ENCODE data around the gene GATAD2B. TPM values are rescaled to one million over a fixed set of nuclear protein-coding genes. Genes with fewer than 3 reads are reported as not detected.
"Not testable (repeated sequence)": the region's sequence is repeated elsewhere in the genome, so short reads cannot be mapped to it uniquely, and the experiment has no call there.

The GATAD2B gene
- polyA plus RNA-seq, 1 experiment: 3.6 TPM

- POLR2A ChIA-PET: no interaction called here
These were observed 6.5 kb downstream of the GATAD2B start for GRCh38 chr1:153916297-153916696.

GRCh38 chr1:153912349-153912748 is 10.4 kb downstream of the GATAD2B start:
- DNase-seq (ENCODE audit: low read depth): no peak
- H3K36me3 ChIP-seq (ENCODE audit: control insufficient read depth, insufficient read depth, low read length): no peaks in the 10 kb centered on the region; the same call in 1 of the 2 replicates
- H3K4me3 ChIP-seq (ENCODE audit: low read depth, low read length): no peak overlapping the region
- no peaks in the 10 kb centered on the region for H3K27me3 ChIP-seq (ENCODE audit: control insufficient read depth, insufficient read depth, low read length)
- no peak for TF ChIP-seq CTCF (IDR thresholded peaks at IDR 0.05; ENCODE audit: insufficient read depth, low read depth, low read length)
- ChIA-PET CTCF (interaction anchor here (0.6 to 3.3 kb wide), 2 partner anchors 8 to 70 kb away, joined by 3 to 15 read pairs; no protein-coding TSS in a partner anchor), POLR2A (no interaction called here)

More at GRCh38 chr1:153916297-153916696, 6.5 kb downstream of the GATAD2B start:
- Histone ChIP-seq H3K36me3 (ENCODE audit: control insufficient read depth, insufficient read depth, low read length) (no peaks in the 10 kb centered on the region; the same call in 1 of the 2 replicates), H3K4me3 (ENCODE audit: low read depth, low read length) (no peak overlapping the region), H3K27me3 (ENCODE audit: control insufficient read depth, insufficient read depth, low read length) (no peaks in the 10 kb centered on the region)
- CTCF ChIA-PET: interaction anchor here (0.6 kb wide), 1 partner anchor 12 kb away, joined by 3 read pairs; no protein-coding TSS in a partner anchor
- DNase-seq (ENCODE audit: low read depth): no peak
- no peak for TF ChIP-seq CTCF (IDR thresholded peaks at IDR 0.05; ENCODE audit: insufficient read depth, low read depth, low read length)

- CTCF ChIA-PET: interaction anchor here (0.7 to 3.3 kb wide), 2 partner anchors 10 to 14 kb away, joined by 3 to 15 read pairs; no protein-coding TSS in a partner anchor
- H3K27me3 ChIP-seq (ENCODE audit: control insufficient read depth, insufficient read depth, low read length); DNase-seq (ENCODE audit: low read depth); H3K36me3 ChIP-seq (ENCODE audit: control insufficient read depth, insufficient read depth, low read length); H3K4me3 ChIP-seq (ENCODE audit: low read depth, low read length); POLR2A ChIA-PET: not testable (repeated sequence)
These were observed 12.2 kb downstream of the GATAD2B start for GRCh38 chr1:153910560-153910959.

- DNase-seq (ENCODE audit: low read depth): no peak
- Histone ChIP-seq H3K4me3 (ENCODE audit: low read depth, low read length) (no peak overlapping the region), H3K36me3 (ENCODE audit: control insufficient read depth, insufficient read depth, low read length) (no peaks in the 10 kb centered on the region; the same call in 1 of the 2 replicates), H3K27me3 (ENCODE audit: control insufficient read depth, insufficient read depth, low read length) (no peaks in the 10 kb centered on the region)
- CTCF ChIA-PET: interaction anchor here (0.7 kb wide), 1 partner anchor 99 kb away, joined by 5 read pairs; no protein-coding TSS in a partner anchor
- no peak for TF ChIP-seq CTCF (IDR thresholded peaks at IDR 0.05; ENCODE audit: insufficient read depth, low read depth, low read length)
- POLR2A ChIA-PET: no interaction called here
These were observed 14.7 kb downstream of the GATAD2B start for GRCh38 chr1:153908071-153908470.

- Histone ChIP-seq H3K36me3 (ENCODE audit: control insufficient read depth, insufficient read depth, low read length) (no peaks in the 10 kb centered on the region; the same call in 1 of the 2 replicates), H3K27me3 (ENCODE audit: control insufficient read depth, insufficient read depth, low read length) (no peaks in the 10 kb centered on the region), H3K4me3 (ENCODE audit: low read depth, low read length) (no peak overlapping the region)
- ChIA-PET CTCF (no interaction called here), POLR2A (no interaction called here)
- no peak for TF ChIP-seq CTCF (IDR thresholded peaks at IDR 0.05; ENCODE audit: insufficient read depth, low read depth, low read length)
- no peak for DNase-seq (ENCODE audit: low read depth)
These were observed 15.6 kb downstream of the GATAD2B start for GRCh38 chr1:153907134-153907533.

- TF ChIP-seq CTCF (IDR thresholded peaks at IDR 0.05; ENCODE audit: insufficient read depth, low read depth, low read length): no peak
- CTCF ChIA-PET: no interaction called here
- DNase-seq (ENCODE audit: low read depth): no peak
- Histone ChIP-seq H3K36me3 (ENCODE audit: control insufficient read depth, insufficient read depth, low read length) (no peaks in the 10 kb centered on the region; the same call in 1 of the 2 replicates), H3K27me3 (ENCODE audit: control insufficient read depth, insufficient read depth, low read length) (no peaks in the 10 kb centered on the region), H3K4me3 (ENCODE audit: low read depth, low read length) (no peak overlapping the region)
- POLR2A ChIA-PET: no interaction called here
These were observed 16.4 kb downstream of the GATAD2B start for GRCh38 chr1:153906396-153906795.

GRCh38 chr1:153905908-153906307 is 16.9 kb downstream of the GATAD2B start:
- DNase-seq (ENCODE audit: low read depth); H3K4me3 ChIP-seq (ENCODE audit: low read depth, low read length); CTCF ChIA-PET; POLR2A ChIA-PET; H3K36me3 ChIP-seq (ENCODE audit: control insufficient read depth, insufficient read depth, low read length); H3K27me3 ChIP-seq (ENCODE audit: control insufficient read depth, insufficient read depth, low read length): not testable (repeated sequence)

All from BJ (cell line).